Stimulated activated naive CD8-positive, alpha-beta T cell treated with anti-CD3 and anti-CD28 coated beads, Interleukin-15, amount 100 ng/mL, for 72 hours (primary cell): ENCODE measurements around the gene ANGEL1.

Experiments used
- ATAC-seq: fragments of 150-1000 bp; cut with Tn5 transposase; 2 replicates; pipeline ENCODE4 v1.10.0; 2021; ENCODE audit warnings: mild to moderate bottlenecking, moderate library complexity
- DNase-seq, 2 donors: peaks; one replicate each; pipeline ENCODE4 v3.0.0; 2021 to 2022
- H3K27ac Mint-ChIP-seq, 2 donors: one replicate each; pipeline ENCODE4 v1.8.0; 2022; ENCODE audit warnings: mild to moderate bottlenecking in 2 of 2, mixed read lengths in 2 of 2, moderate library complexity in 2 of 2
- H3K27me3 Mint-ChIP-seq: one replicate; pipeline ENCODE4 v1.8.0; 2022; ENCODE audit warnings: mixed read lengths
- H3K4me1 Mint-ChIP-seq: one replicate; pipeline ENCODE4 v1.8.0; 2022; ENCODE audit warnings: mild to moderate bottlenecking, mixed read lengths
- H3K4me3 Mint-ChIP-seq, 2 donors: one replicate each; pipeline ENCODE4 v1.8.0; 2022; ENCODE audit warnings: mild to moderate bottlenecking in 2 of 2, mixed read lengths in 2 of 2, moderate library complexity in 1 of 2
- H3K9me3 Mint-ChIP-seq, 2 donors: one replicate each; pipeline ENCODE4 v1.8.0; 2022; ENCODE audit warnings: mixed read lengths in 2 of 2

The ANGEL1 gene, protein sequence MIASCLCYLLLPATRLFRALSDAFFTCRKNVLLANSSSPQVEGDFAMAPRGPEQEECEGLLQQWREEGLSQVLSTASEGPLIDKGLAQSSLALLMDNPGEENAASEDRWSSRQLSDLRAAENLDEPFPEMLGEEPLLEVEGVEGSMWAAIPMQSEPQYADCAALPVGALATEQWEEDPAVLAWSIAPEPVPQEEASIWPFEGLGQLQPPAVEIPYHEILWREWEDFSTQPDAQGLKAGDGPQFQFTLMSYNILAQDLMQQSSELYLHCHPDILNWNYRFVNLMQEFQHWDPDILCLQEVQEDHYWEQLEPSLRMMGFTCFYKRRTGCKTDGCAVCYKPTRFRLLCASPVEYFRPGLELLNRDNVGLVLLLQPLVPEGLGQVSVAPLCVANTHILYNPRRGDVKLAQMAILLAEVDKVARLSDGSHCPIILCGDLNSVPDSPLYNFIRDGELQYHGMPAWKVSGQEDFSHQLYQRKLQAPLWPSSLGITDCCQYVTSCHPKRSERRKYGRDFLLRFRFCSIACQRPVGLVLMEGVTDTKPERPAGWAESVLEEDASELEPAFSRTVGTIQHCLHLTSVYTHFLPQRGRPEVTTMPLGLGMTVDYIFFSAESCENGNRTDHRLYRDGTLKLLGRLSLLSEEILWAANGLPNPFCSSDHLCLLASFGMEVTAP

GRCh38 chr14:76812422-76813383 lies at the start of gene ANGEL1:
TSS of gene ANGEL1 (minus strand) at chr14:76812882. CDS start at chr14:76812827, 55 bp downstream.
- Mint-ChIP-seq H3K4me1 (peaks cover 38% of the 10 kb centered on the region), H3K27me3 (no peaks in the 10 kb centered on the region), H3K9me3 (no peaks in the 10 kb centered on the region), H3K4me3 (peak within 1 kb of the TSS; percentile 95), H3K27ac (peak within 1 kb of the TSS; percentile 94 to 97)
- ATAC-seq, result peak; percentile 93
- peak; percentile 96 for DNase-seq

- H3K27me3 Mint-ChIP-seq, result peaks cover 7% of the 10 kb centered on the region
- H3K4me1 Mint-ChIP-seq, result peaks cover 20% of the 10 kb centered on the region
- DNase-seq, result no peak
- H3K27ac Mint-ChIP-seq, result no peak overlapping the region
- no peaks in the 10 kb centered on the region for H3K9me3 Mint-ChIP-seq
- ATAC-seq, result no peak
- H3K4me3 Mint-ChIP-seq, result no peak overlapping the region
Observed at GRCh38 chr14:76861574-76862255, 49.0 kb upstream of the ANGEL1 start.

DNA sequence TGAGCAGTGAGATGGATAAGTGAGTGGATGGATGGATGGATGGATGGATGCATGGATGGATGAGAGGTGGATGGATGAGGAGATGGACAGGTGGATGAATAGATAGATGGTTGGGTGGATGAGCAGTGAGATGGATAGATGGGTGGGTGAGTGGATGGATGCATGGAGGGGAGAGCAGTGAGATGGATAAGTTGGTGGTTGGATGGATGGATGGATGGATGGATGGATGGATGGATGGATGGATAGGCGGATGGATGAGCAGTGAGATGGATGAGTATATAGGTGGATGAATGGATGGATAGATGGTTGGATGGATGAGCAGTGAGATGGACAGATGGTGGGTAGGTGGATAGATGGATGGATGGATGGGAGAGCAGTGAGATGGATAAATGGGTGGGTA lies 44.1 kb upstream of the ANGEL1 start:
- no peaks in the 10 kb centered on the region for H3K9me3 Mint-ChIP-seq
- ATAC-seq (no peak), DNase-seq (no peak)
- no peak overlapping the region for H3K4me3 Mint-ChIP-seq
- no peaks in the 10 kb centered on the region for H3K4me1 Mint-ChIP-seq
- H3K27me3 Mint-ChIP-seq, result peaks cover 32% of the 10 kb centered on the region
- H3K27ac Mint-ChIP-seq, result no peak overlapping the region

GRCh38 chr14:76855066-76855465 lies 42.4 kb upstream of the ANGEL1 start:
- H3K9me3 Mint-ChIP-seq, result no peaks in the 10 kb centered on the region
- DNase-seq (no peak), ATAC-seq (no peak)
- H3K4me1 Mint-ChIP-seq, result no peaks in the 10 kb centered on the region
- peaks cover 32% of the 10 kb centered on the region for H3K27me3 Mint-ChIP-seq
- H3K27ac Mint-ChIP-seq, result no peak overlapping the region
- no peak overlapping the region for H3K4me3 Mint-ChIP-seq

DNA sequence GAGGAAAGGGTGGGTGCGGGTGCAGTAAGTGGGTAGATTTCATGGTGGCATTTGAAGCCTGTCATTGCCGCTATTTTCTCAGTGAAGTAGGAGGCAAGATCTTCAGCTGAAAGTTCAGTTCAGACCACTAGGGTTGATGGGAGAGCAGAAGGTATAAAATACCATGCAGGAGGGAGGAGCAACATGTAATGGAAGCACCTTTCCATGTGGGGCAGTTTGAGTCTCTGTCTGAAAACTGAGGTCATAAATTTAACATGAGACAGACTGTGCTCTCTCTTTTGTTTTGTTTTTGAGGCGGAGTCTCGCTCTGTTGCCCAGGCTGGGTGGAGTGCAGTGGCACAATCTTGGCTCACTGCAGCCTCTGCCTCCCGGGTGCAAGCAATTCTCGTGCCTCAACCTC lies 36.2 kb upstream of the ANGEL1 start:
- Mint-ChIP-seq H3K4me1 (peaks cover 8% of the 10 kb centered on the region), H3K27me3 (peaks cover 4% of the 10 kb centered on the region), H3K4me3 (no peak overlapping the region), H3K9me3 (peaks cover 0 to 5% of the 10 kb centered on the region in 2 donors), H3K27ac (no peak overlapping the region)
- no peak for ATAC-seq
- no peak for DNase-seq

GRCh38 chr14:76846331-76847047 lies 33.8 kb upstream of the ANGEL1 start:
- H3K4me1 Mint-ChIP-seq, result peaks cover 8% of the 10 kb centered on the region
- ATAC-seq (no peak), DNase-seq (no peak)
- H3K4me3 Mint-ChIP-seq, result no peak overlapping the region
- peak overlapping the region in 1 of 2 donors; percentile 63 for H3K27ac Mint-ChIP-seq
- H3K27me3 Mint-ChIP-seq, result no peaks in the 10 kb centered on the region
- H3K9me3 Mint-ChIP-seq, result peaks cover 0 to 5% of the 10 kb centered on the region in 2 donors

DNA sequence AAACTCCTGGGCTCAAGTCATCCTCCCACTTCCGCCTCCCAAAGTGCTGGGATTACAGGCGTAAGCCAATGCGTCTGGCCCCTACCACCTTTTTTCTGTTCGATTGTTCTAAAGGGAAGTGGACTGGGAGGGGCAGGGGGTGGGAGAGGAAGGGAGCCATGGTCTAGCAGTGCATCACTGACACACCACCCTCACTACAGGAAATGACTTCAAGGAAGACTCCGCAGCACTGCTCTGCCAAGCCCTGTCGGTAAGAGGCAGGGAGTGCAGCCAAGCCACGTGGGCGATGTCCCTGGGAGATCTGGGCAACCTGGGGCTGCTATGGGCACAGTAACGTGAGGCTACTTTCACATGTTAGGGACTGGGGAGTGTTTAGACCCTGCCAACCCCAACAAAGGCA lies 31.5 kb upstream of the ANGEL1 start:
- no peaks in the 10 kb centered on the region for H3K27me3 Mint-ChIP-seq
- ATAC-seq, result peak; percentile 100
- H3K9me3 Mint-ChIP-seq, result peaks cover 0 to 5% of the 10 kb centered on the region in 2 donors
- peaks cover 8% of the 10 kb centered on the region for H3K4me1 Mint-ChIP-seq
- peak overlapping the region in 1 of 2 donors; percentile 65 for H3K27ac Mint-ChIP-seq
- DNase-seq, result peak; percentile 45 to 70
- no peak overlapping the region for H3K4me3 Mint-ChIP-seq

GRCh38 chr14:76842414-76842813 lies 29.7 kb upstream of the ANGEL1 start:
- peaks cover 8% of the 10 kb centered on the region for H3K4me1 Mint-ChIP-seq

DNA sequence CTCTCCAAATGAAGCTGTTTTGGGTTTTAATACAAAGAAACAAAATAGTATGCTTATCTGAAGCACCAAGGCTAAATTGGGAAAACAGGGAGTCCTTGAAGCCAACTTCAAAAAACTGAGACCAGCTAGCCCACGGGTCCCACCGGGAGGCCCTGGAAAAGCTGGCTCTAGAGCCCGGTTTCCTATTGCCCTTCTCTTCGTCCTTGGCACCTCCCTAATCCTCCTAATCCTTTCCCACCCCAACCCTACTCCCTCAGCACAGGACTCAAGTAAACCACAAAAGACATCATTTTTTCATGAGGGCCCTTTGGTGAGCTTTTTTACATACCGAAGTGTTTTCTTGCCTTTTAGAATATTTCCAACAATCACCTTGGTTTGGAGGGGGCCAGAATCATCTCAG lies 24.8 kb upstream of the ANGEL1 start:
- Mint-ChIP-seq H3K4me3 (no peak overlapping the region), H3K9me3 (no peaks in the 10 kb centered on the region), H3K27ac (no peak overlapping the region), H3K4me1 (no peaks in the 10 kb centered on the region), H3K27me3 (peaks cover 18% of the 10 kb centered on the region)
- ATAC-seq (no peak), DNase-seq (no peak)

More at GRCh38 chr14:76842414-76842813, 29.7 kb upstream of the ANGEL1 start:
- Mint-ChIP-seq H3K4me3 (no peak overlapping the region), H3K27me3 (no peaks in the 10 kb centered on the region), H3K27ac (no peak overlapping the region), H3K9me3 (peaks cover 0 to 5% of the 10 kb centered on the region in 2 donors)
- DNase-seq (no peak), ATAC-seq (no peak)

- ATAC-seq, result no peak
- H3K4me3 Mint-ChIP-seq, result no peak overlapping the region
- no peak for DNase-seq
- H3K27ac Mint-ChIP-seq, result no peak overlapping the region
- no peaks in the 10 kb centered on the region for H3K9me3 Mint-ChIP-seq
- H3K27me3 Mint-ChIP-seq, result peaks cover 18% of the 10 kb centered on the region
- no peaks in the 10 kb centered on the region for H3K4me1 Mint-ChIP-seq
Observed at GRCh38 chr14:76836029-76836630, 23.4 kb upstream of the ANGEL1 start.

GRCh38 chr14:76834241-76834661 lies 21.6 kb upstream of the ANGEL1 start:
- H3K4me3 Mint-ChIP-seq, result no peak overlapping the region
- DNase-seq (no peak), ATAC-seq (no peak)
- no peaks in the 10 kb centered on the region for H3K9me3 Mint-ChIP-seq
- peaks cover 18% of the 10 kb centered on the region for H3K27me3 Mint-ChIP-seq
- H3K4me1 Mint-ChIP-seq, result no peaks in the 10 kb centered on the region
- H3K27ac Mint-ChIP-seq, result no peak overlapping the region

DNA sequence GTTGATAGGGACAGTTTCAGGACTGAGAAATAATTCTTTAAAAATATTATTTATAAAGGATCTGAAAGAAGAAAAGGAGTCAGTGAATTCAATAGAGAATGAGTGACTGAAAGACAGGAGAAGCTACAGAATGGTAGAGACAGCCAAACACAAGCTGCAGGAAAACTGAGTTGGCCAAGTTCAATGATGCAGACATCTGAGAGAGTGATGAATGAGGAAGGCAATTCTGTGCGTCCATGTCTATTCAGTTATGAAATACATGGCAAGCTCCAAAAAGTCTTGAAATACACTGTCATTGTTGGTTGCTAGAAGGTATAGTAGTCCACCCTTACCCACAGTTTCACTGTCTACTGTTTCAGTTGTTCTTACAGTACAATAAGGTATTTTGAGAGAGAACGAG lies 20.3 kb upstream of the ANGEL1 start:
- Mint-ChIP-seq H3K27ac (no peak overlapping the region), H3K27me3 (peaks cover 18% of the 10 kb centered on the region), H3K4me3 (no peak overlapping the region), H3K9me3 (no peaks in the 10 kb centered on the region), H3K4me1 (no peaks in the 10 kb centered on the region)
- no peak for ATAC-seq
- no peak for DNase-seq

GRCh38 chr14:76832503-76832988 lies 19.9 kb upstream of the ANGEL1 start:
- no peak for ATAC-seq
- H3K9me3 Mint-ChIP-seq, result no peaks in the 10 kb centered on the region
- no peak overlapping the region for H3K4me3 Mint-ChIP-seq

DNA sequence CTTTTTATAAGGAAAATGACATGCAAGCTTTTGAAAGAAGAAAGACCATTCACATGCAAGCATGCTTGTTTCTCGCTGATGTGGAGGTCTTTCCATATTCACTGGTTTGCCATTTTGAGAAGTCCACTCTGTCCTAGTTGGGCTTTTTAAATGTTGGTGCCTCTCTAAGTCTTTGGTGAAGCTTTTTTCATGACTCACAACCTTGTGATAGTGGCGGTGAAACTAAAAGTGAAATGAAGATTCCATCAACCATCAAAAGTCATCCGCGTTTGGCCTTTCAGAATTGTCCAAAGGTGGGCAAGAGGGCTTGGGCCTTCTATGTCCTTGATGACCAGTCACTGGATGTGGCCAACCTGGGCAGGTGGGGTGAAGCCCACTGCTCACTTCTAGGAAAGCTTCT lies 17.9 kb upstream of the ANGEL1 start:
- ATAC-seq, result no peak
- peaks cover 11% of the 10 kb centered on the region for H3K27me3 Mint-ChIP-seq
- DNase-seq, result no peak
- H3K9me3 Mint-ChIP-seq, result no peaks in the 10 kb centered on the region
- H3K4me1 Mint-ChIP-seq, result no peaks in the 10 kb centered on the region
- no peak overlapping the region for H3K27ac Mint-ChIP-seq
- no peak overlapping the region for H3K4me3 Mint-ChIP-seq

More at GRCh38 chr14:76832503-76832988, 19.9 kb upstream of the ANGEL1 start:
- Mint-ChIP-seq H3K4me1 (no peaks in the 10 kb centered on the region), H3K27ac (no peak overlapping the region), H3K27me3 (peaks cover 18% of the 10 kb centered on the region)
- no peak for DNase-seq
